Hepatocyte (in vitro differentiated cells): ENCODE measurements around the gene TPBGL.

ENCODE experiments used
- EZH2 ChIP-seq: fragments of 200-600 bp; sonication (generic); IDR thresholded peaks from 2 replicates; pipeline ENCODE4 v1.6.1; 2016; ENCODE audit warnings: antibody characterized with exemption, mild to moderate bottlenecking, borderline replicate concordance
- TF ChIP-seq, protein P1 (sequence below): fragments of 200-600 bp; sonication (generic); IDR thresholded peaks from 2 replicates; pipeline ENCODE4 v1.5.1; 2016; ENCODE audit warnings: antibody characterized with exemption, mild to moderate bottlenecking; ENCODE audit not compliant: poor library complexity

DNA sequence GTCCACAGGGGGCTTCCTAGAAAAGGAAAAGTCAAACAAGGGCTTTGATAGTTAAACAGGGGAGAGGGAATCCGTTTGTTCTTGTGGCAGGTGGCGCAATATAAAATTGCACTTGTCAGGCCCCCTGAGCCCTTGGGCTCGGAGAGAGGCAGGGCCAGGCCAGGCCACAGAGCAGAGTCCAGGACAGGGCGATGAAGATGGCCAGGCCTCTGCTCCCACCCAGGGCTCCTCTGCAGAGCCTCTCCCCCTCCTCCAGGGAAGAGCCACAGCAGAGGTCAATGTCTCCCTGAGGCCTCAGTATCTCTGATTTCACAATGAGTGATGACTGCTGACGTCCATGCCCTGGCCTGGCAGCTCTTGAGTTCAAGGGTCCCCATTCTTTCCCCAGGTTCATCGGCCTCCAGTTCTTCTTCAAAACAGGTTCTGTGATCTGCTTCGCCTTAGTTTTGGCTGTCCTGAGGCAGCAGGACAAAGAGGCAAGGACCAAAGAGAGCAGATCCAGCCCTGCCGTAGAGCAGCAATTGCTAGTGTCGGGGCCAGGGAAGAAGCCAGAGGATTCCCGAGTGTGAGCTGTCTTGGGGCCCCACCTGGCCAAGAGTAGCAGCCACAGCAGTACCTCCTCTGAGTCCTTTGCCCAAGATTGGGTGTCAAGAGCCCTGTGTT is 36.4 kb upstream of the TPBGL start:
- TF ChIP-seq, protein P1, sequence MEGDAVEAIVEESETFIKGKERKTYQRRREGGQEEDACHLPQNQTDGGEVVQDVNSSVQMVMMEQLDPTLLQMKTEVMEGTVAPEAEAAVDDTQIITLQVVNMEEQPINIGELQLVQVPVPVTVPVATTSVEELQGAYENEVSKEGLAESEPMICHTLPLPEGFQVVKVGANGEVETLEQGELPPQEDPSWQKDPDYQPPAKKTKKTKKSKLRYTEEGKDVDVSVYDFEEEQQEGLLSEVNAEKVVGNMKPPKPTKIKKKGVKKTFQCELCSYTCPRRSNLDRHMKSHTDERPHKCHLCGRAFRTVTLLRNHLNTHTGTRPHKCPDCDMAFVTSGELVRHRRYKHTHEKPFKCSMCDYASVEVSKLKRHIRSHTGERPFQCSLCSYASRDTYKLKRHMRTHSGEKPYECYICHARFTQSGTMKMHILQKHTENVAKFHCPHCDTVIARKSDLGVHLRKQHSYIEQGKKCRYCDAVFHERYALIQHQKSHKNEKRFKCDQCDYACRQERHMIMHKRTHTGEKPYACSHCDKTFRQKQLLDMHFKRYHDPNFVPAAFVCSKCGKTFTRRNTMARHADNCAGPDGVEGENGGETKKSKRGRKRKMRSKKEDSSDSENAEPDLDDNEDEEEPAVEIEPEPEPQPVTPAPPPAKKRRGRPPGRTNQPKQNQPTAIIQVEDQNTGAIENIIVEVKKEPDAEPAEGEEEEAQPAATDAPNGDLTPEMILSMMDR = no peak
- TF ChIP-seq EZH2 = no peak
